ENCODE data around the gene PRMT7. TPM values are rescaled to one million over a fixed set of nuclear protein-coding genes. Genes with fewer than 3 reads are reported as not detected.

PRMT7 gene
- total and polyA plus RNA-seq, 9 donors, result 27.8 to 43.4 (median 37.8) TPM

GRCh38 chr16:68361485-68361884 lies 50.7 kb downstream of the PRMT7 start:
- TF ChIP-seq CTCF (IDR thresholded peaks at IDR 0.05), result no peak
- TF ChIP-seq EP300 (IDR thresholded peaks at IDR 0.05), result no peak
- TF ChIP-seq POLR2A (IDR thresholded peaks at IDR 0.05), result no peak
- intact Hi-C loops (cut with DNase I), result loop anchor here in 2 of 4 donors (10.0 kb wide), 1 partner anchor 153 kb away; no protein-coding TSS in a partner anchor
- no peak for DNase-seq
- Histone ChIP-seq H3K27ac (no peak overlapping the region), H3K36me3 (no peaks in the 10 kb centered on the region), H3K4me3 (no peak overlapping the region), H3K27me3 (no peaks in the 10 kb centered on the region), H3K9me3 (no peaks in the 10 kb centered on the region), H3K4me1 (ENCODE audit: insufficient read depth) (peaks cover 2% of the 10 kb centered on the region)
- 41 to 53% (median 46%) methylated on average over 16 of the region's 16 CpGs for WGBS, 3 donors

DNA sequence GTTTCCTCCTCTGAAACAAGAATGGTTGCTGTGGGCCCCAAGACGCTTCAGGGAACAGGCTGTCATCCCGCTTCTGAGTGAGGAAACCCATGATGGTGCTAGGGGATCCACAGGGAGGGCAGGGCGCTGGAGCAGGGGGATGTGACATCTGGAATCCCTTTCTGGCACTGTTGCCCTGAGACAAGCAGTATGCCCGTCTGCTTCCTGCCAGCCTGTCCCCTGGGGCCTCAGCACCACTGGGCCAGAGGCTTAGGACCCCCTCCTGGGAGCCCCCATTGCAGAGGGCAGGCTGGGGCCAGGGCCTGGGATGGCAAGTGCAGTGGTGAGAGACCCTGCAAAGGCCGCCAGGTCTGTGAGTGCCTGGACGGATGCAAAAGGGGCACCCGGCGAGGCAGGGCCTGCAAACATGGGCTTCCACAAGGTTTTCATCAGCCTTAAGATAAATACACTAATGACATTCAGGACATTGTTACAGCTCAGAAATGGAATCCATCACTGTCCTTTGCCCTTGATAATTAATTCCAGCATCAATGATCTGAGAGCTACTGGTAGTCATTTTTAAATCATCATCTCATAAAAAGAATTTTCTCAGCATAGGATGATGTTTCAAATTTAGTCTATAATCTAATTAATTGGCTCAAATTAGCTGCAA lies 51.6 kb downstream of the PRMT7 start:
- DNase-seq, result no peak
- no peaks in the 10 kb centered on the region for H3K36me3 ChIP-seq
- H3K9me3 ChIP-seq, result no peaks in the 10 kb centered on the region
- no peak overlapping the region for H3K4me3 ChIP-seq
- WGBS, 3 donors, result 85 to 89% (median 88%) methylated on average over 8 of the region's 8 CpGs
- intact Hi-C loops (cut with DNase I), result loop anchor here in 2 of 4 donors (10.0 kb wide), 1 partner anchor 152 kb away; no protein-coding TSS in a partner anchor
- H3K27ac ChIP-seq, result no peak overlapping the region
- no peaks in the 10 kb centered on the region for H3K27me3 ChIP-seq
- peaks cover 2% of the 10 kb centered on the region for H3K4me1 ChIP-seq (ENCODE audit: insufficient read depth)
- no peak for TF ChIP-seq POLR2A (IDR thresholded peaks at IDR 0.05)
- no peak for TF ChIP-seq EP300 (IDR thresholded peaks at IDR 0.05)
- TF ChIP-seq CTCF (IDR thresholded peaks at IDR 0.05), result no peak

DNA sequence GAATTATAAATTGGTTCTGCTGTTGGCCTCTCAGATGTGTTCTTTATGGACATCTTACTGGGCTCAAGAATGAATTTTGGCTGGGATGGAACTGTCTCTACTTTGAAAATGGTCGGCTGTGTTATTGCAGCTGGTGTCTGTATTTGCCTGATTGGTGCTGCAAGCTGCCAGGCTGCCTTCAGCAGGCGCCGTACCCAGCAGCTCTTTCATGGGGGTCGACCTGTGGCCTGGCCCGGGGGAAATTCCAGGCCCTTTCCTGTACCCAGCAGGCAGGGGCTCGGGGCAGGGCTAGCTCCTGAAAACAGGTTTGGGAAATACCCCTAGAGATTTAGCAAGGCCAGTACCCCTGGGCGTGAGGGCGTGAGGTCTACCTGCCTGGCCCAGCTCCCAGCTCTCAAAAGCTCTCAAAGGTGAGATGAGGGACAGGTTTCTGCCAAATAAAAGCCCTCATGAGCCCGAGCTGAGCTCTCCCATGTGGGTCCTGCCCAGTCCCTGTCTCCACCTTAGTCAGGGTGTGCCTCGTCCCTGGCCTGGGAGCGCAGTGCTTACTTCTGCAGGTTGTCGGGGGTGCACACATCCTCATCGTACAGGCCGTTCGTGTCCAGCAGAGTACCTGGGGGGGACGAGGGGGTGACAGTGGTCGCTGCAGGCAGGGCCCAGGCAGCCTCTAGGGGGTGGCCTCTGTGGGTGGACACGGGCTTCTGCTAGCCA lies 52.3 kb downstream of the PRMT7 start:
- WGBS, 3 donors, result 80 to 84% (median 81%) methylated on average over 15 to 18 of the region's 18 CpGs
- no peak overlapping the region for H3K4me3 ChIP-seq
- H3K27ac ChIP-seq, result no peak overlapping the region
- peaks cover 2% of the 10 kb centered on the region for H3K4me1 ChIP-seq (ENCODE audit: insufficient read depth)
- H3K27me3 ChIP-seq, result no peaks in the 10 kb centered on the region
- DNase-seq, result no peak
- TF ChIP-seq POLR2A (IDR thresholded peaks at IDR 0.05), result no peak
- no peak for TF ChIP-seq EP300 (IDR thresholded peaks at IDR 0.05)
- TF ChIP-seq CTCF (IDR thresholded peaks at IDR 0.05), result no peak
- no peaks in the 10 kb centered on the region for H3K36me3 ChIP-seq
- intact Hi-C loops (cut with DNase I), result loop anchor here in 2 of 4 donors (10.0 kb wide), 1 partner anchor 152 kb away; no protein-coding TSS in a partner anchor
- H3K9me3 ChIP-seq, result no peaks in the 10 kb centered on the region

GRCh38 chr16:68363658-68364521 lies 53.1 kb downstream of the PRMT7 start:
- WGBS, 3 donors, result 58 to 74% (median 63%) methylated on average over 22 of the region's 22 CpGs
- DNase-seq, result no peak
- no peaks in the 10 kb centered on the region for H3K27me3 ChIP-seq

More at GRCh38 chr16:68363658-68364521, 53.1 kb downstream of the PRMT7 start:
- Histone ChIP-seq H3K36me3 (no peaks in the 10 kb centered on the region), H3K4me3 (no peak overlapping the region), H3K4me1 (ENCODE audit: insufficient read depth) (peaks cover 2% of the 10 kb centered on the region), H3K27ac (no peak overlapping the region), H3K9me3 (no peaks in the 10 kb centered on the region)
- intact Hi-C loops (cut with DNase I), result loop anchor here in 2 of 4 donors (10.0 kb wide), 1 partner anchor 151 kb away; no protein-coding TSS in a partner anchor
- no peak for TF ChIP-seq POLR2A (IDR thresholded peaks at IDR 0.05)
- TF ChIP-seq CTCF (IDR thresholded peaks at IDR 0.05), result no peak
- no peak for TF ChIP-seq EP300 (IDR thresholded peaks at IDR 0.05)

All from ovary (tissue), 9 donors.